Keratinocyte (primary cell): ENCODE measurements around the gene MERTK. TPM values are rescaled to one million over a fixed set of nuclear protein-coding genes. Genes with fewer than 3 reads are reported as not detected.

Source experiments
- DNase-seq: peaks from one replicate; pipeline ENCODE4 v3.0.0-alpha.2; 2011; ENCODE audit warnings: low read depth, missing footprints, low spot score
- FAIRE-seq: peaks from 2 replicates; lab custom pipeline; 2011; peaks lifted over from hg19 to GRCh38; lab: Jason Lieb, UNC
- H2AFZ ChIP-seq: 2 replicates; pipeline ENCODE4 v1.6.0; 2012; ENCODE audit warnings: low read length, control low read depth, inconsistent platforms; ENCODE audit not compliant: control insufficient read depth
- H3K27ac ChIP-seq: 2 replicates; pipeline ENCODE4 v1.5.1; 2011; ENCODE audit warnings: low read length; ENCODE audit not compliant: control insufficient read depth, insufficient read depth
- H3K27me3 ChIP-seq: 3 replicates; pipeline ENCODE4 v1.6.0; 2011; ENCODE audit warnings: low read length; ENCODE audit not compliant: control insufficient read depth, insufficient read depth; ENCODE audit errors: extremely low read depth
- H3K36me3 ChIP-seq, 2 experiments: 2 replicates in 1 of 2; 3 replicates in 1 of 2; pipeline ENCODE4 v1.5.1; 2011; ENCODE audit warnings: low read length in 2 of 2, mild to moderate bottlenecking in 1 of 2; ENCODE audit not compliant: control insufficient read depth in 2 of 2, insufficient read depth in 2 of 2; ENCODE audit errors: extremely low read depth in 1 of 2
- H3K4me1 ChIP-seq: 3 replicates; pipeline ENCODE4 v1.5.1; 2011; ENCODE audit warnings: low read length; ENCODE audit not compliant: control insufficient read depth, insufficient read depth; ENCODE audit errors: extremely low read depth
- H3K4me2 ChIP-seq: 3 replicates; pipeline ENCODE4 v1.6.0; 2011; ENCODE audit warnings: low read depth, low read length; ENCODE audit not compliant: control insufficient read depth, insufficient read depth; ENCODE audit errors: extremely low read depth
- H3K4me3 ChIP-seq, 3 experiments: fragments of 200-600 bp in 1 of 3; sonication (generic) in 1 of 3; 2 replicates in 2 of 3; 3 replicates in 1 of 3; pipeline ENCODE4 v1.5.1; 2011 to 2016; ENCODE audit warnings: low read length in 3 of 3, mild to moderate bottlenecking in 3 of 3, control low read depth in 2 of 3, inconsistent platforms in 1 of 3, low read depth in 1 of 3, mixed read lengths in 1 of 3, mixed run types in 1 of 3, moderate library complexity in 1 of 3; ENCODE audit not compliant: control insufficient read depth in 2 of 3, insufficient read depth in 2 of 3; ENCODE audit errors: extremely low read depth in 1 of 3
- H3K79me2 ChIP-seq: 2 replicates; pipeline ENCODE4 v1.6.0; 2012; ENCODE audit warnings: low read length; ENCODE audit not compliant: control insufficient read depth, insufficient read depth
- H3K9ac ChIP-seq: 3 replicates; pipeline ENCODE4 v1.6.0; 2011; ENCODE audit warnings: low read length; ENCODE audit not compliant: control insufficient read depth, insufficient read depth; ENCODE audit errors: extremely low read depth
- H3K9me1 ChIP-seq: 3 replicates; pipeline ENCODE4 v1.6.0; 2011; ENCODE audit warnings: low read length; ENCODE audit not compliant: control insufficient read depth, insufficient read depth; ENCODE audit errors: extremely low read depth
- H3K9me3 ChIP-seq: 2 replicates; pipeline ENCODE4 v1.5.1; 2012; ENCODE audit warnings: low read depth, low read length; ENCODE audit not compliant: control insufficient read depth
- H4K20me1 ChIP-seq: 3 replicates; pipeline ENCODE4 v1.6.0; 2011; ENCODE audit warnings: low read length; ENCODE audit not compliant: control insufficient read depth, insufficient read depth; ENCODE audit errors: extremely low read depth
- EZH2 ChIP-seq: IDR thresholded peaks from one replicate; pipeline ENCODE4 v1.6.1; 2012; ENCODE audit warnings: inconsistent platforms, mild to moderate bottlenecking, low read length, moderate library complexity
- dilution Hi-C: fragments of 300-500 bp; cut with MboI; formaldehyde crosslinking; loops from one replicate; pipeline ENCODE4 v1.7.0; 2020; ENCODE audit warnings: low sequenced_read_pairs; ENCODE audit not compliant: extremely low pct_ligation_motif_present
- polyA plus RNA-seq, 5 experiments: library from polyadenylated mRNA; depleted of rRNA in 3 of 5; stranded (reverse) in 3 of 5; stranded (forward) in 1 of 5; unstranded in 1 of 5; fragments of >200 nt; gene quantifications; 1 replicate in 1 of 5; 2 replicates in 3 of 5; 3 replicates in 1 of 5; pipeline versions ENCODE4 v1.2.1 to v1.2.3, GENCODE V29; 2011 to 2012; ENCODE audit warnings: missing spikeins in 2 of 5, low read depth in 1 of 5, low replicate concordance in 1 of 5
- TF ChIP-seq, protein P1 (sequence below), 3 experiments: IDR thresholded peaks in 1 of 3; conservative IDR thresholded peaks in 1 of 3; optimal IDR thresholded peaks in 1 of 3; 2 replicates in 2 of 3; 3 replicates in 1 of 3; pipeline versions ENCODE3 to v1.5.1; 2011; ENCODE audit warnings: low read length in 3 of 3, mild to moderate bottlenecking in 3 of 3, moderate library complexity in 2 of 3, control low read depth in 1 of 3, inconsistent platforms in 1 of 3; ENCODE audit not compliant: insufficient read depth in 2 of 3; ENCODE audit errors: extremely low read depth in 1 of 3

MERTK gene
- polyA plus RNA-seq, 1 donor (not counting 4 experiments of a cell fraction or from before 2014, with no cell fraction given) = 0.14 TPM

DNA sequence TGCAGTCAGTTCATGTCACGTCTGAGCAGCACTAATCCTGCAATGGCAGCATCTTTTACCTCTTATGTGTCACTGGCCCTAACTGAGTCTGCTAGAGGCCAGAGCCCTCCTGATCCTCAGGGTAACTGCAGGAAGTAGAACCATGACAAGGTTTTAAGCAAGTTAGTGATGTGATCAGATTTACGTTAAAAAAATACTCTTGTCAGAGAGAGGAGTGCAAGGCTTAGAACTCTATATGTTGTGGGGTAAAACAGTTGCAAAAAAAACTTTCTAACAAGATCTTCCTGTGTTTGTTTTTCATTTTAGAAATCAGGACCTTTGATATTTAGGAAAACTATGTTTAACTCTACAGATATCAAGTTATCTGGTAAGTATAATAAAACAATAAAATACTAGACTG, 161.3 kb downstream of the MERTK start:
- H3K4me3 ChIP-seq = no peak overlapping the region
- H3K4me2 ChIP-seq = no peak overlapping the region
- TF ChIP-seq, protein P1, sequence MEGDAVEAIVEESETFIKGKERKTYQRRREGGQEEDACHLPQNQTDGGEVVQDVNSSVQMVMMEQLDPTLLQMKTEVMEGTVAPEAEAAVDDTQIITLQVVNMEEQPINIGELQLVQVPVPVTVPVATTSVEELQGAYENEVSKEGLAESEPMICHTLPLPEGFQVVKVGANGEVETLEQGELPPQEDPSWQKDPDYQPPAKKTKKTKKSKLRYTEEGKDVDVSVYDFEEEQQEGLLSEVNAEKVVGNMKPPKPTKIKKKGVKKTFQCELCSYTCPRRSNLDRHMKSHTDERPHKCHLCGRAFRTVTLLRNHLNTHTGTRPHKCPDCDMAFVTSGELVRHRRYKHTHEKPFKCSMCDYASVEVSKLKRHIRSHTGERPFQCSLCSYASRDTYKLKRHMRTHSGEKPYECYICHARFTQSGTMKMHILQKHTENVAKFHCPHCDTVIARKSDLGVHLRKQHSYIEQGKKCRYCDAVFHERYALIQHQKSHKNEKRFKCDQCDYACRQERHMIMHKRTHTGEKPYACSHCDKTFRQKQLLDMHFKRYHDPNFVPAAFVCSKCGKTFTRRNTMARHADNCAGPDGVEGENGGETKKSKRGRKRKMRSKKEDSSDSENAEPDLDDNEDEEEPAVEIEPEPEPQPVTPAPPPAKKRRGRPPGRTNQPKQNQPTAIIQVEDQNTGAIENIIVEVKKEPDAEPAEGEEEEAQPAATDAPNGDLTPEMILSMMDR (optimal IDR thresholded peaks at IDR 0.05 in 1 of 3, IDR thresholded peaks at IDR 0.05 in 1 of 3, conservative IDR thresholded peaks at IDR 0.05 in 1 of 3; ENCODE audit: extremely low read depth in 1 of 3, insufficient read depth in 2 of 3, low read length in 3 of 3) = no peak
- TF ChIP-seq EZH2 = no peak
- dilution Hi-C loops = no loop called here
- no peaks in the 10 kb centered on the region for H3K9me3 ChIP-seq
- H4K20me1 ChIP-seq = no peaks in the 10 kb centered on the region
- FAIRE-seq (no peak), DNase-seq (no peak)
- peaks cover 10 to 18% of the 10 kb centered on the region in 2 experiments for H3K36me3 ChIP-seq
- peaks cover 46% of the 10 kb centered on the region for H3K79me2 ChIP-seq
- no peak overlapping the region for H3K27ac ChIP-seq
- no peak overlapping the region for H2AFZ ChIP-seq
- no peaks in the 10 kb centered on the region for H3K27me3 ChIP-seq
- H3K4me1 ChIP-seq = peaks cover 10% of the 10 kb centered on the region
- H3K9me1 ChIP-seq = peaks cover 3% of the 10 kb centered on the region
- H3K9ac ChIP-seq = no peak overlapping the region

DNA sequence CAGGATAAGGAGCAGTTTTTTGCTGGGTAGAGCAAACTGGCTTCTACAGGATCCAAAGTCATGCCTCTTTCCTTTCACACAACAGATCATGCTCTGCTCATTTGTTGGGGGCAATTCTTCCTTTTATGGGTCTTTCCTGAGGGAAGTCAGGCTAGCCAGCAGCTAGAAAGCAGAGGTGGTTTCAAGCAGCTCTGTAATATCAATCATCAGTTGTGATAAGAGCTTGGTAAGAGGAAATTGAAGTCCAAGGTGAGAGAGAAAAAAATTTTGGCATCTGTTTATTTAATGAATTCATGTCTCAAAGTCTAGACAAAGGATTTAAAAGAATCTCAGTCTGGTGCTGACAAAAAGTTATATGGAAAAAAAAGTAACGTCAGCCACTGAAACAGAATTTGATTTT, 162.9 kb downstream of the MERTK start:
- Histone ChIP-seq H3K79me2 (peaks cover 46% of the 10 kb centered on the region), H3K9me1 (peaks cover 3% of the 10 kb centered on the region), H3K9me3 (no peaks in the 10 kb centered on the region), H3K36me3 (peaks cover 10 to 19% of the 10 kb centered on the region in 2 experiments), H2AFZ (no peak overlapping the region), H3K4me1 (peaks cover 16% of the 10 kb centered on the region), H3K9ac (no peak overlapping the region), H3K27ac (no peak overlapping the region), H3K4me3 (no peak overlapping the region), H3K27me3 (no peaks in the 10 kb centered on the region), H4K20me1 (no peaks in the 10 kb centered on the region), H3K4me2 (no peak overlapping the region)
- FAIRE-seq (no peak), DNase-seq (no peak)
- TF ChIP-seq, protein P1 (optimal IDR thresholded peaks at IDR 0.05 in 1 of 3, IDR thresholded peaks at IDR 0.05 in 1 of 3, conservative IDR thresholded peaks at IDR 0.05 in 1 of 3; ENCODE audit: extremely low read depth in 1 of 3, insufficient read depth in 2 of 3, low read length in 3 of 3) = no peak
- no peak for TF ChIP-seq EZH2
- dilution Hi-C loops = no loop called here
